PC-3 (cell line): ENCODE data around the gene CD6. TPM values are rescaled to one million over a fixed set of nuclear protein-coding genes. Genes with fewer than 3 reads are reported as not detected.

Source experiments
- ATAC-seq: fragments of 200-7000 bp; cut with Tn5 transposase; 2 replicates; pipeline ENCODE4 v1.9.1; 2020; ENCODE audit warnings: mild to moderate bottlenecking, moderate library complexity
- BruUV-seq: library from RNA; stranded (reverse); fragments of 400-500 nt; replicated peaks from 2 replicates; lab custom pipeline; 2021; lab: Mats Ljungman, UMichigan
- CTCF ChIA-PET: fragments of 300-600 bp; sonication (Branson Sonifier 250); formaldehyde crosslinking; loops from one replicate; lab custom pipeline; 2022; ENCODE audit warnings: antibody characterized with exemption; lab: Charles Lee
- POLR2A ChIA-PET: fragments of 300-600 bp; sonication (Branson Sonifier 250); formaldehyde crosslinking; loops from one replicate; lab custom pipeline; 2022; ENCODE audit warnings: antibody characterized with exemption; ENCODE audit not compliant: unreplicated experiment; lab: Charles Lee
- DNase-seq: peaks from one replicate; pipeline ENCODE4 v3.0.0-alpha.2; 2015
- H2AFZ ChIP-seq: fragments of 300-600 bp; sonication (generic); 2 replicates; pipeline ENCODE4 v1.6.0; 2016; ENCODE audit warnings: antibody characterized with exemption, low read length
- H3F3A ChIP-seq: fragments of 300-600 bp; sonication (generic); one replicate; pipeline ENCODE4 v1.6.0; 2017; ENCODE audit warnings: antibody characterized with exemption, low read length, control low read depth, mild to moderate bottlenecking; ENCODE audit not compliant: unreplicated experiment
- H3K27ac ChIP-seq: fragments of 300-600 bp; sonication (generic); 2 replicates; pipeline ENCODE4 v1.5.1; 2016; ENCODE audit warnings: mild to moderate bottlenecking, low read length
- H3K27me3 ChIP-seq: fragments of 300-600 bp; sonication (generic); 2 replicates; pipeline ENCODE4 v1.6.1; 2016; ENCODE audit warnings: low read length, mixed read lengths
- H3K36me3 ChIP-seq: fragments of 300-600 bp; sonication (generic); 2 replicates; pipeline ENCODE4 v1.6.1; 2016; ENCODE audit warnings: low read depth, mixed run types, low read length, mixed read lengths
- H3K4me1 ChIP-seq: fragments of 300-600 bp; sonication (generic); 2 replicates; pipeline ENCODE4 v1.5.1; 2016; ENCODE audit warnings: low read length; ENCODE audit not compliant: insufficient read depth
- H3K4me2 ChIP-seq: fragments of 300-600 bp; sonication (generic); 2 replicates; pipeline ENCODE4 v1.6.0; 2016; ENCODE audit warnings: low read length
- H3K4me3 ChIP-seq: fragments of 300-600 bp; sonication (generic); 2 replicates; pipeline ENCODE4 v1.5.1; 2016; ENCODE audit warnings: mild to moderate bottlenecking, low read length, mixed read lengths
- H3K79me2 ChIP-seq: fragments of 300-600 bp; sonication (generic); 2 replicates; pipeline ENCODE4 v1.6.1; 2017; ENCODE audit warnings: low read length, mixed read lengths
- H3K9ac ChIP-seq: fragments of 300-600 bp; sonication (generic); 2 replicates; pipeline ENCODE4 v1.6.0; 2016; ENCODE audit warnings: mild to moderate bottlenecking, low read length
- H3K9me2 ChIP-seq: fragments of 300-600 bp; sonication (generic); replicated peaks from 2 replicates; pipeline ENCODE4 v1.6.1; 2016; ENCODE audit warnings: mixed run types, low read length, mixed read lengths
- H3K9me3 ChIP-seq: fragments of 300-600 bp; sonication (generic); 2 replicates; pipeline ENCODE4 v1.6.1; 2016; ENCODE audit warnings: low read length, mixed read lengths
- H4K20me1 ChIP-seq: fragments of 300-600 bp; sonication (generic); 2 replicates; pipeline ENCODE4 v1.6.1; 2016; ENCODE audit warnings: low read length, mixed read lengths
- CTCF ChIP-seq: fragments of 300-600 bp; sonication (generic); conservative IDR thresholded peaks from 2 replicates; pipeline ENCODE4 v1.5.1; 2017; ENCODE audit warnings: antibody characterized with exemption, low read depth, mild to moderate bottlenecking, low read length
- EZH2 ChIP-seq: fragments of 300-600 bp; sonication (generic); IDR thresholded peaks from one replicate; pipeline ENCODE4 v1.6.1; 2017; ENCODE audit warnings: antibody characterized with exemption, mild to moderate bottlenecking, low read length; ENCODE audit not compliant: unreplicated experiment
- EZH2phosphoT487 ChIP-seq: fragments of 300-600 bp; sonication (generic); IDR thresholded peaks from 2 replicates; pipeline ENCODE4 v1.6.1; 2018; ENCODE audit warnings: mild to moderate bottlenecking, antibody characterized with exemption, low read length, borderline replicate concordance
- intact Hi-C: fragments of 100-400 bp; cut with micrococcal nuclease; formaldehyde crosslinking; loops from 2 replicates; pipeline ENCODE4 v1.9.0; 2023
- total RNA-seq: library from RNA; depleted of rRNA; stranded (reverse); fragments of >200 nt; gene quantifications from 2 replicates; pipeline ENCODE4 v1.2.3, GENCODE V29; 2014

Gene CD6
- total RNA-seq, 1 experiment from 2014 or later = not detected

DNA sequence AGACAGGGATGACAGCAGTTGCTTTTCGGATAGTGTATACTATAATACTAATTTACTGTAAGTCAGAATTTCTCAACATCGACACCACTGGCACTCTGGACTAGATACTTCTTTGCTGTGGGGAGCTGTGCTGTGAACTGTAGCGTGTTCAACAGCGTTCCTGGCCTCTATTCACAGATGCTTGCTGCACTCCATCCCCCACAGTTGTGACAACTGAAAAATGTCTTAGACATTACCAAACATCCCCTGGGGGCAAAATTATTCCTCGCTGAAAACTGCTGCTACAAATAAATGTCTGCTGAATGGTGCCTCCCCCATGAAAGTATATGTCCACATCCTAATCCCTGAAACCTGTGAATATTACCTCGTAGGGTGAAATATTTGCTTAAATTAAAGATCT is 12.0 kb upstream of the CD6 start:
- Histone ChIP-seq H3K4me2 (no peak overlapping the region), H3K9ac (no peak overlapping the region), H3K9me3 (no peaks in the 10 kb centered on the region), H3K4me1 (no peaks in the 10 kb centered on the region), H3K4me3 (no peak overlapping the region), H3K79me2 (no peaks in the 10 kb centered on the region), H3K27me3 (peaks cover 35% of the 10 kb centered on the region), H3F3A (no peaks in the 10 kb centered on the region), H3K9me2 (no peaks in the 10 kb centered on the region), H3K27ac (no peak overlapping the region), H4K20me1 (no peaks in the 10 kb centered on the region), H2AFZ (no peak overlapping the region), H3K36me3 (no peaks in the 10 kb centered on the region)
- DNase-seq (no peak), ATAC-seq (no peak)
- CTCF ChIA-PET = no interaction called here
- TF ChIP-seq EZH2phosphoT487 (no peak), EZH2 (no peak), CTCF (no peak)
- no TSS peak for BruUV-seq
- POLR2A ChIA-PET = no interaction called here
- intact Hi-C loops = no loop called here

- intact Hi-C loops = no loop called here
- no peaks in the 10 kb centered on the region for H3K4me1 ChIP-seq
- CTCF ChIA-PET = no interaction called here
- H3K27me3 ChIP-seq = peaks cover 39% of the 10 kb centered on the region
- TF ChIP-seq EZH2phosphoT487 (no peak), EZH2 (no peak), CTCF (no peak)
- no peaks in the 10 kb centered on the region for H3K9me3 ChIP-seq
- no peak overlapping the region for H3K27ac ChIP-seq
- no peak overlapping the region for H3K9ac ChIP-seq
- no peaks in the 10 kb centered on the region for H4K20me1 ChIP-seq
- H2AFZ ChIP-seq = no peak overlapping the region
- no TSS peak for BruUV-seq
- H3F3A ChIP-seq = no peaks in the 10 kb centered on the region
- H3K4me3 ChIP-seq = no peak overlapping the region
- no peaks in the 10 kb centered on the region for H3K79me2 ChIP-seq
- DNase-seq = no peak
- H3K9me2 ChIP-seq = no peaks in the 10 kb centered on the region
- H3K4me2 ChIP-seq = no peak overlapping the region
- POLR2A ChIA-PET = no interaction called here
- no peak for ATAC-seq
- no peaks in the 10 kb centered on the region for H3K36me3 ChIP-seq
Measured at GRCh38 chr11:60960405-60960804, 11.1 kb upstream of the CD6 start.

GRCh38 chr11:60964801-60965200 is 6.7 kb upstream of the CD6 start:
- H3F3A ChIP-seq = no peaks in the 10 kb centered on the region
- H3K79me2 ChIP-seq = no peaks in the 10 kb centered on the region
- ChIA-PET POLR2A (no interaction called here), CTCF (no interaction called here)
- H3K9me3 ChIP-seq = no peaks in the 10 kb centered on the region
- H3K36me3 ChIP-seq = no peaks in the 10 kb centered on the region
- no peak for DNase-seq
- no peak overlapping the region for H3K9ac ChIP-seq
- no peaks in the 10 kb centered on the region for H4K20me1 ChIP-seq
- ATAC-seq = no peak
- H3K27ac ChIP-seq = no peak overlapping the region
- no peak overlapping the region for H2AFZ ChIP-seq
- H3K4me1 ChIP-seq = no peaks in the 10 kb centered on the region
- TF ChIP-seq CTCF (no peak), EZH2phosphoT487 (no peak)
- no peak overlapping the region for H3K4me2 ChIP-seq
- no peaks in the 10 kb centered on the region for H3K9me2 ChIP-seq
- intact Hi-C loops = no loop called here
- H3K27me3 ChIP-seq = peaks cover 65% of the 10 kb centered on the region
- H3K4me3 ChIP-seq = no peak overlapping the region
- no TSS peak for BruUV-seq
